HEK293 (cell line): ENCODE measurements around the gene FDXR.

Source experiments
- GLIS2 ChIP-seq: fragments of 450-650 bp; formaldehyde crosslinking; IDR thresholded peaks from 2 replicates; pipeline ENCODE4 v1.5.1; 2016; ENCODE audit warnings: missing biosample characterization, missing genetic modification characterization
- TCF7L2 ChIP-seq: IDR thresholded peaks from 2 replicates; pipeline ENCODE4 v1.6.1; 2011; ENCODE audit warnings: low read depth, mild to moderate bottlenecking, inconsistent platforms, low read length, moderate library complexity, borderline replicate concordance
- ZBTB1 ChIP-seq: fragments of 450-650 bp; formaldehyde crosslinking; IDR thresholded peaks from 2 replicates; pipeline ENCODE4 v1.5.1; 2016; ENCODE audit warnings: missing biosample characterization, missing genetic modification characterization
- ZNF658 ChIP-seq: fragments of 450-650 bp; formaldehyde crosslinking; IDR thresholded peaks from 2 replicates; pipeline ENCODE4; 2016; ENCODE audit warnings: missing biosample characterization, missing genetic modification characterization
- TF ChIP-seq, protein P1 (sequence below): fragments of 450-650 bp; formaldehyde crosslinking; IDR thresholded peaks from 2 replicates; pipeline ENCODE4 v1.5.1; 2016; ENCODE audit warnings: missing biosample characterization, missing genetic modification characterization, low read depth
- TF ChIP-seq, protein P2 (sequence below): fragments of 450-650 bp; formaldehyde crosslinking; IDR thresholded peaks from 2 replicates; pipeline ENCODE4 v1.5.1; 2016; ENCODE audit warnings: missing biosample characterization, missing genetic modification characterization
- TF ChIP-seq, protein P3 (sequence below): fragments of 450-650 bp; formaldehyde crosslinking; conservative IDR thresholded peaks from 2 replicates; pipeline ENCODE4 v1.5.1; 2016; ENCODE audit warnings: low read depth, missing biosample characterization, missing genetic modification characterization
- TF ChIP-seq, protein P4 (sequence below): fragments of 450-650 bp; formaldehyde crosslinking; IDR thresholded peaks from 2 replicates; pipeline ENCODE4 v1.5.1; 2016; ENCODE audit warnings: missing biosample characterization, missing genetic modification characterization

DNA sequence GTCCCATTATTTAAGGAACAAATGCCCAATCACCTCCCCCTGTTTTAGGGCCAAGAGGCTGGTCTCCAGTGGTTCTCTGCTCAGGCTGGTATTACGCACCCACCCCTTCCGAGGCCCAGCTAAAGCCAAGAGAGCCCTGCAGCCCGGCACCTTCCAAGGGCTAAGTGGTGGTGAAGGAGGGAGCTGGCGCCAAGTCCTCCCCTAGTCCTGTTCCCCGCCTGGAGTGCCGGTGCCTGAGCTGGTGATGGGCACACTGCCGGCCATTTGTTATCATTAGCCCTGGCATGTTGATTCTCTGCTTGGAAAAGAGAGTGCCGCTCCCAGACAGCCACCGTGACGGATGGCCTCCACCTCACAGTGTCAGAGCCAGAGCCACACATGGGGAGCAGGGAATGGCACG lies 45.0 kb downstream of the FDXR start:
- TF ChIP-seq, protein P1, sequence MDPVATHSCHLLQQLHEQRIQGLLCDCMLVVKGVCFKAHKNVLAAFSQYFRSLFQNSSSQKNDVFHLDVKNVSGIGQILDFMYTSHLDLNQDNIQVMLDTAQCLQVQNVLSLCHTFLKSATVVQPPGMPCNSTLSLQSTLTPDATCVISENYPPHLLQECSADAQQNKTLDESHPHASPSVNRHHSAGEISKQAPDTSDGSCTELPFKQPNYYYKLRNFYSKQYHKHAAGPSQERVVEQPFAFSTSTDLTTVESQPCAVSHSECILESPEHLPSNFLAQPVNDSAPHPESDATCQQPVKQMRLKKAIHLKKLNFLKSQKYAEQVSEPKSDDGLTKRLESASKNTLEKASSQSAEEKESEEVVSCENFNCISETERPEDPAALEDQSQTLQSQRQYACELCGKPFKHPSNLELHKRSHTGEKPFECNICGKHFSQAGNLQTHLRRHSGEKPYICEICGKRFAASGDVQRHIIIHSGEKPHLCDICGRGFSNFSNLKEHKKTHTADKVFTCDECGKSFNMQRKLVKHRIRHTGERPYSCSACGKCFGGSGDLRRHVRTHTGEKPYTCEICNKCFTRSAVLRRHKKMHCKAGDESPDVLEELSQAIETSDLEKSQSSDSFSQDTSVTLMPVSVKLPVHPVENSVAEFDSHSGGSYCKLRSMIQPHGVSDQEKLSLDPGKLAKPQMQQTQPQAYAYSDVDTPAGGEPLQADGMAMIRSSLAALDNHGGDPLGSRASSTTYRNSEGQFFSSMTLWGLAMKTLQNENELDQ (tag by site-specific recombination), result no peak
- TF ChIP-seq ZBTB1 (tag by site-specific recombination) (no peak), GLIS2 (tag by site-specific recombination) (no peak), ZNF658 (tag by site-specific recombination) (no peak), TCF7L2 (no peak)
- TF ChIP-seq, protein P2, sequence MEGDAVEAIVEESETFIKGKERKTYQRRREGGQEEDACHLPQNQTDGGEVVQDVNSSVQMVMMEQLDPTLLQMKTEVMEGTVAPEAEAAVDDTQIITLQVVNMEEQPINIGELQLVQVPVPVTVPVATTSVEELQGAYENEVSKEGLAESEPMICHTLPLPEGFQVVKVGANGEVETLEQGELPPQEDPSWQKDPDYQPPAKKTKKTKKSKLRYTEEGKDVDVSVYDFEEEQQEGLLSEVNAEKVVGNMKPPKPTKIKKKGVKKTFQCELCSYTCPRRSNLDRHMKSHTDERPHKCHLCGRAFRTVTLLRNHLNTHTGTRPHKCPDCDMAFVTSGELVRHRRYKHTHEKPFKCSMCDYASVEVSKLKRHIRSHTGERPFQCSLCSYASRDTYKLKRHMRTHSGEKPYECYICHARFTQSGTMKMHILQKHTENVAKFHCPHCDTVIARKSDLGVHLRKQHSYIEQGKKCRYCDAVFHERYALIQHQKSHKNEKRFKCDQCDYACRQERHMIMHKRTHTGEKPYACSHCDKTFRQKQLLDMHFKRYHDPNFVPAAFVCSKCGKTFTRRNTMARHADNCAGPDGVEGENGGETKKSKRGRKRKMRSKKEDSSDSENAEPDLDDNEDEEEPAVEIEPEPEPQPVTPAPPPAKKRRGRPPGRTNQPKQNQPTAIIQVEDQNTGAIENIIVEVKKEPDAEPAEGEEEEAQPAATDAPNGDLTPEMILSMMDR (tag by site-specific recombination), result no peak
- TF ChIP-seq, protein P3, sequence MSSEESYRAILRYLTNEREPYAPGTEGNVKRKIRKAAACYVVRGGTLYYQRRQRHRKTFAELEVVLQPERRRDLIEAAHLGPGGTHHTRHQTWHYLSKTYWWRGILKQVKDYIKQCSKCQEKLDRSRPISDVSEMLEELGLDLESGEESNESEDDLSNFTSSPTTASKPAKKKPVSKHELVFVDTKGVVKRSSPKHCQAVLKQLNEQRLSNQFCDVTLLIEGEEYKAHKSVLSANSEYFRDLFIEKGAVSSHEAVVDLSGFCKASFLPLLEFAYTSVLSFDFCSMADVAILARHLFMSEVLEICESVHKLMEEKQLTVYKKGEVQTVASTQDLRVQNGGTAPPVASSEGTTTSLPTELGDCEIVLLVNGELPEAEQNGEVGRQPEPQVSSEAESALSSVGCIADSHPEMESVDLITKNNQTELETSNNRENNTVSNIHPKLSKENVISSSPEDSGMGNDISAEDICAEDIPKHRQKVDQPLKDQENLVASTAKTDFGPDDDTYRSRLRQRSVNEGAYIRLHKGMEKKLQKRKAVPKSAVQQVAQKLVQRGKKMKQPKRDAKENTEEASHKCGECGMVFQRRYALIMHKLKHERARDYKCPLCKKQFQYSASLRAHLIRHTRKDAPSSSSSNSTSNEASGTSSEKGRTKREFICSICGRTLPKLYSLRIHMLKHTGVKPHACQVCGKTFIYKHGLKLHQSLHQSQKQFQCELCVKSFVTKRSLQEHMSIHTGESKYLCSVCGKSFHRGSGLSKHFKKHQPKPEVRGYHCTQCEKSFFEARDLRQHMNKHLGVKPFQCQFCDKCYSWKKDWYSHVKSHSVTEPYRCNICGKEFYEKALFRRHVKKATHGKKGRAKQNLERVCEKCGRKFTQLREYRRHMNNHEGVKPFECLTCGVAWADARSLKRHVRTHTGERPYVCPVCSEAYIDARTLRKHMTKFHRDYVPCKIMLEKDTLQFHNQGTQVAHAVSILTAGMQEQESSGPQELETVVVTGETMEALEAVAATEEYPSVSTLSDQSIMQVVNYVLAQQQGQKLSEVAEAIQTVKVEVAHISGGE (tag by site-specific recombination), result no peak
- TF ChIP-seq, protein P4, sequence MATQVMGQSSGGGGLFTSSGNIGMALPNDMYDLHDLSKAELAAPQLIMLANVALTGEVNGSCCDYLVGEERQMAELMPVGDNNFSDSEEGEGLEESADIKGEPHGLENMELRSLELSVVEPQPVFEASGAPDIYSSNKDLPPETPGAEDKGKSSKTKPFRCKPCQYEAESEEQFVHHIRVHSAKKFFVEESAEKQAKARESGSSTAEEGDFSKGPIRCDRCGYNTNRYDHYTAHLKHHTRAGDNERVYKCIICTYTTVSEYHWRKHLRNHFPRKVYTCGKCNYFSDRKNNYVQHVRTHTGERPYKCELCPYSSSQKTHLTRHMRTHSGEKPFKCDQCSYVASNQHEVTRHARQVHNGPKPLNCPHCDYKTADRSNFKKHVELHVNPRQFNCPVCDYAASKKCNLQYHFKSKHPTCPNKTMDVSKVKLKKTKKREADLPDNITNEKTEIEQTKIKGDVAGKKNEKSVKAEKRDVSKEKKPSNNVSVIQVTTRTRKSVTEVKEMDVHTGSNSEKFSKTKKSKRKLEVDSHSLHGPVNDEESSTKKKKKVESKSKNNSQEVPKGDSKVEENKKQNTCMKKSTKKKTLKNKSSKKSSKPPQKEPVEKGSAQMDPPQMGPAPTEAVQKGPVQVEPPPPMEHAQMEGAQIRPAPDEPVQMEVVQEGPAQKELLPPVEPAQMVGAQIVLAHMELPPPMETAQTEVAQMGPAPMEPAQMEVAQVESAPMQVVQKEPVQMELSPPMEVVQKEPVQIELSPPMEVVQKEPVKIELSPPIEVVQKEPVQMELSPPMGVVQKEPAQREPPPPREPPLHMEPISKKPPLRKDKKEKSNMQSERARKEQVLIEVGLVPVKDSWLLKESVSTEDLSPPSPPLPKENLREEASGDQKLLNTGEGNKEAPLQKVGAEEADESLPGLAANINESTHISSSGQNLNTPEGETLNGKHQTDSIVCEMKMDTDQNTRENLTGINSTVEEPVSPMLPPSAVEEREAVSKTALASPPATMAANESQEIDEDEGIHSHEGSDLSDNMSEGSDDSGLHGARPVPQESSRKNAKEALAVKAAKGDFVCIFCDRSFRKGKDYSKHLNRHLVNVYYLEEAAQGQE (tag by site-specific recombination), result no peak
